ENCODE measurements around the gene PCP4.

Gene PCP4

DNA sequence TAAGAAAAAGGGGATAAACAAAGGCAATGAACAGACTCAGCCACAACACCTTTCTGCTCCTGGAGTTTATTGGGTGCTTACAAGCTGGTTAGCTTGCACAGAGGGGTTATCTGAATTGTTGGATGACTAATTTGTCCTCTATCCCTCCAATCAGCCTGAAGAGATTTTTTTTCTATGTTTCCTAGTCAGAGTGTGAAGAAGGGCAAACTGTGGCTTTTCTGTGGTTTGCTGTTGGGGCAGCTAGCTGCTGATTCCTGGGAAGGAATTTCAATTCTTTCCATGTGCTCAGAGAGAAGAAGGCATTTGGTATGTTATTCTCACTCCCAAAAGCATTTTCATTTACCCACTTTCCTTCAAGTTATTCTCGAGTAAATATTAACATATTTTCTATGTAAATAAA lies 48.6 kb downstream of the PCP4 start:
- Histone ChIP-seq H4K20me1 (ENCODE audit: insufficient read depth, low read length, poor library complexity, severe bottlenecking) (no peaks in the 10 kb centered on the region), H3K79me2 (ENCODE audit: insufficient read depth, low read length) (no peaks in the 10 kb centered on the region), H3K4me1 (ENCODE audit: insufficient read depth, low read length, poor library complexity, severe bottlenecking) (no peaks in the 10 kb centered on the region), H2AFZ (ENCODE audit: low read length) (no peak overlapping the region), H3K4me3 (ENCODE audit: low read length, poor library complexity, severe bottlenecking) (no peak overlapping the region), H3K4me2 (ENCODE audit: low read depth, low read length, poor library complexity, severe bottlenecking) (no peak overlapping the region), H3F3A (ENCODE audit: low read depth) (no peaks in the 10 kb centered on the region), H3K9me3 (ENCODE audit: insufficient read depth, low read depth, low read length) (0 out of 2 replicates have a peak, but pooled peaks cover 3% of the 10 kb centered on the region), H3K27me3 (ENCODE audit: insufficient read depth, low read length, poor library complexity, severe bottlenecking) (no peaks in the 10 kb centered on the region), H3K9me2 (replicated peaks; ENCODE audit: low read depth, low read length) (no peaks in the 10 kb centered on the region), H3K9ac (ENCODE audit: low read depth, low read length, poor library complexity, severe bottlenecking) (no peak overlapping the region), H3K36me3 (ENCODE audit: insufficient read depth, low read length) (no peaks in the 10 kb centered on the region)
- TF ChIP-seq EZH2phosphoT487 (IDR thresholded peaks at IDR 0.05; ENCODE audit: borderline replicate concordance): no peak
- TF ChIP-seq, protein P1, sequence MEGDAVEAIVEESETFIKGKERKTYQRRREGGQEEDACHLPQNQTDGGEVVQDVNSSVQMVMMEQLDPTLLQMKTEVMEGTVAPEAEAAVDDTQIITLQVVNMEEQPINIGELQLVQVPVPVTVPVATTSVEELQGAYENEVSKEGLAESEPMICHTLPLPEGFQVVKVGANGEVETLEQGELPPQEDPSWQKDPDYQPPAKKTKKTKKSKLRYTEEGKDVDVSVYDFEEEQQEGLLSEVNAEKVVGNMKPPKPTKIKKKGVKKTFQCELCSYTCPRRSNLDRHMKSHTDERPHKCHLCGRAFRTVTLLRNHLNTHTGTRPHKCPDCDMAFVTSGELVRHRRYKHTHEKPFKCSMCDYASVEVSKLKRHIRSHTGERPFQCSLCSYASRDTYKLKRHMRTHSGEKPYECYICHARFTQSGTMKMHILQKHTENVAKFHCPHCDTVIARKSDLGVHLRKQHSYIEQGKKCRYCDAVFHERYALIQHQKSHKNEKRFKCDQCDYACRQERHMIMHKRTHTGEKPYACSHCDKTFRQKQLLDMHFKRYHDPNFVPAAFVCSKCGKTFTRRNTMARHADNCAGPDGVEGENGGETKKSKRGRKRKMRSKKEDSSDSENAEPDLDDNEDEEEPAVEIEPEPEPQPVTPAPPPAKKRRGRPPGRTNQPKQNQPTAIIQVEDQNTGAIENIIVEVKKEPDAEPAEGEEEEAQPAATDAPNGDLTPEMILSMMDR (conservative IDR thresholded peaks at IDR 0.05; ENCODE audit: low read length): no peak

DNA sequence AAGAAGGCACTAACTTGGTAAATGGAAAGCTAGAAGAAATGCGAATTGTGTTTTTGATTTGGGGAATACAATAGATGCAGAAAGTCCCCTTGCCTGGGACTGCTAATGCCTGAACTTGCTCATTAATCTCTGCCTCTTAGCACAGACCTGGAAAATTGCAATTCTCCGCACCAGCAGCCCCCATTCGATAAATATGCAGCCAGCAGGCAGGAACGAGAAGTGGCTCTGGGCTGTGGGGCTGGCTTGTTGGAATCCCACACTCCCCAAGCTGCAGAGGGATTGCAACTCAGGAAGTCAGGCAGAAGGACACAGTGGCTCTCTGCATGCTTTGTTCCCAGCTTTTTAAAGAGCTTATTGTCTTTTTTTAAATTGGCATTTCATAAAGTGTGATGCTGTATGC lies 51.3 kb downstream of the PCP4 start:
- Histone ChIP-seq H3K4me2 (ENCODE audit: low read depth, low read length, poor library complexity, severe bottlenecking) (no peak overlapping the region), H3K9me3 (ENCODE audit: insufficient read depth, low read depth, low read length) (peaks cover 4% of the 10 kb centered on the region; the same call in 1 of the 2 replicates), H3F3A (ENCODE audit: low read depth) (no peaks in the 10 kb centered on the region), H4K20me1 (ENCODE audit: insufficient read depth, low read length, poor library complexity, severe bottlenecking) (no peaks in the 10 kb centered on the region), H2AFZ (ENCODE audit: low read length) (no peak overlapping the region), H3K9ac (ENCODE audit: low read depth, low read length, poor library complexity, severe bottlenecking) (no peak overlapping the region), H3K27me3 (ENCODE audit: insufficient read depth, low read length, poor library complexity, severe bottlenecking) (no peaks in the 10 kb centered on the region), H3K36me3 (ENCODE audit: insufficient read depth, low read length) (no peaks in the 10 kb centered on the region), H3K4me3 (ENCODE audit: low read length, poor library complexity, severe bottlenecking) (no peak overlapping the region), H3K79me2 (ENCODE audit: insufficient read depth, low read length) (no peaks in the 10 kb centered on the region), H3K4me1 (ENCODE audit: insufficient read depth, low read length, poor library complexity, severe bottlenecking) (no peaks in the 10 kb centered on the region), H3K9me2 (replicated peaks; ENCODE audit: low read depth, low read length) (no peaks in the 10 kb centered on the region)
- TF ChIP-seq EZH2phosphoT487 (IDR thresholded peaks at IDR 0.05; ENCODE audit: borderline replicate concordance): no peak
- TF ChIP-seq, protein P1 (conservative IDR thresholded peaks at IDR 0.05; ENCODE audit: low read length): no peak

DNA sequence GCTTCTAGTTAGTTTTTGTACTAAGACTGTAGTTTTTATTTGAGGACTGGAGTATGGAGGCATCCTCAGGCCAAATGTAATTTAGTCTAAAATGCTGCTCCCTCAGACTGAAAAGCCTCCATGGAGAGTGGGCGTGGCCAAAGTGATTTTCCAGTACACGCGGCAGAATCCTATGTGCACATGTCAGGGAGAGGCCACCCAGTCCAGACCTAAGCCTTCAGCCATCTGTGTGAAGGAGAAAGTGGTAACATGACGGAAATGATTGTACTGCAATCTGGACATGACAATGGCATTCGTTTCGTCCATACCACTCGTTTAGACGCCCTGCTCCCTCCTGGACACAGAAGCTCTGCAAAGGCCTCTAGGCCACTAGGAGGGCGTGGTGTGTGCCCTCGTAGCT lies 56.2 kb downstream of the PCP4 start:
- Histone ChIP-seq H3K79me2 (ENCODE audit: insufficient read depth, low read length) (no peaks in the 10 kb centered on the region), H3F3A (ENCODE audit: low read depth) (no peaks in the 10 kb centered on the region), H3K9me2 (replicated peaks; ENCODE audit: low read depth, low read length) (no peaks in the 10 kb centered on the region), H4K20me1 (ENCODE audit: insufficient read depth, low read length, poor library complexity, severe bottlenecking) (no peaks in the 10 kb centered on the region), H3K27me3 (ENCODE audit: insufficient read depth, low read length, poor library complexity, severe bottlenecking) (no peaks in the 10 kb centered on the region), H3K36me3 (ENCODE audit: insufficient read depth, low read length) (no peaks in the 10 kb centered on the region), H3K9ac (ENCODE audit: low read depth, low read length, poor library complexity, severe bottlenecking) (no peak overlapping the region), H3K4me3 (ENCODE audit: low read length, poor library complexity, severe bottlenecking) (no peak overlapping the region), H3K9me3 (ENCODE audit: insufficient read depth, low read depth, low read length) (peaks cover 4% of the 10 kb centered on the region; the same call in 1 of the 2 replicates), H3K4me1 (ENCODE audit: insufficient read depth, low read length, poor library complexity, severe bottlenecking) (no peaks in the 10 kb centered on the region), H2AFZ (ENCODE audit: low read length) (no peak overlapping the region), H3K4me2 (ENCODE audit: low read depth, low read length, poor library complexity, severe bottlenecking) (no peak overlapping the region)
- TF ChIP-seq, protein P1 (conservative IDR thresholded peaks at IDR 0.05; ENCODE audit: low read length): no peak
- TF ChIP-seq EZH2phosphoT487 (IDR thresholded peaks at IDR 0.05; ENCODE audit: borderline replicate concordance): no peak

All from Loucy (cell line).